Stimulated activated CD4-positive, alpha-beta T cell treated with anti-CD3 and anti-CD28 coated beads, Interleukin-15, amount 100 ng/mL, for 24 hours (primary cell): ENCODE results near the gene SLC29A2.
A peak's percentile ranks its signal among the peaks of the same experiment; 100 is the strongest.

Experiments used
- DNase-seq: peaks from one replicate; pipeline ENCODE4 v3.0.0-alpha.2; 2020

The SLC29A2 gene

DNA sequence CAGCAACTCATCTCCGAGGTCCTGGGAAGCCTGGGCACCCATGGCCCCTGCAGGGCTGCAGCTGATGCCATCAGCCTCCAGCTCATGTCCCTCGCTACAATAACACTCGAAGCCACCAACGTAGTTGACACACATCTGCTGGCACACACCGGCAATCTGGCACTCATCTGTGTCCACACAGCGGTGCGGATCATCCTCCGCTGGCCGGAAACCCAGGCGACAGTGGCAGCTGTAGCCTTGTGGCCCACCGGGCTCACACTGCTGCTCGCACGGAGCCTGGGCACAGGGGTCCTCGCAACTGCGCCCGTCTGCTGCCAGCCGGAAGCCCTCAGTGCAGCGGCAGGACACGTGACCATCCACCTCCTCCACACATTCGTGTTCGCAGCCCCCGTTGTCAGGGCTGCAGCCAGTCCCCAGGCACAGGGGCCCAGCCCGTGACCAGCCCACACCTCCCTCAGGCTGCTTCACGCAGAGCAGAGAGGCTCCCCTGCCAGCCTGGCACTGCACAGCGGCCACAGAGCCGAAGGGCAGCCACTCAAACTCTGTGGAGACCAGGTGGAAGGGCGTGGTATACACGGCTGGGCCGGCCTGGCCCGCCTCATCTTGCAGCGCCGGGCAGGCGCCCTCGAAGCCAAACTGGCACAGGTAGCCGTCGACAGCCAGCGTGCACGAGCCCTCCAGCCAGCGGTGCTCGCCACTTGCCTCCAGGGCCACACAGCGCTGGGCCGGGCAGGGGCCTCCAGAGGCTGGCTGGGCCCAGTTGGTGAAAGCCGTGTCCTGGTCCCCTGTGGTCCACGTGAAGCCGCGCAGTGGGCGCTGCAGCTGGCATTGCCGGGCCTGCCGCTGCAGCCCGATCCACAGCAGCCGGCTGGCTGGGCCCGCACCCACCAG, 55.4 kb downstream of the SLC29A2 start:
- DNase-seq: no peak

DNA sequence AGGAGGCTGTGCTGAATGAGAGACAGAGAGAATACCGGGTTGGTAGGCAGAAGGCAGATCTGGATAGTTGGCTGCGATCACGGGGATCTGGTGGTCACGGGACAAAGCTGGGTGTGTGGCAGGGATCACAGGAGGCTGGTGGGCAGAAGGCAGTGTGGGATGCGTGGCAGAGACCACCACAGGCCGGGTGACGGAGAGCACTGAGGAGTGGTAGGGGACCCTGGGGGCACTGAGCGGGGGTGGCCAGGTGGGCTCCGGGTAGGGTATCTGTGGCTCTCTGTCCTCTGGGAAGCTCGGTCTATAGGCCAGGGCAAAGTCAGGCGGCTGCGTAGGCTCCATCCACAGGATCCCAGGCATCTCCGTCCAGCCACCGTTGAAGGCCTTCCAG, 56.1 kb downstream of the SLC29A2 start:
- no peak for DNase-seq

DNA sequence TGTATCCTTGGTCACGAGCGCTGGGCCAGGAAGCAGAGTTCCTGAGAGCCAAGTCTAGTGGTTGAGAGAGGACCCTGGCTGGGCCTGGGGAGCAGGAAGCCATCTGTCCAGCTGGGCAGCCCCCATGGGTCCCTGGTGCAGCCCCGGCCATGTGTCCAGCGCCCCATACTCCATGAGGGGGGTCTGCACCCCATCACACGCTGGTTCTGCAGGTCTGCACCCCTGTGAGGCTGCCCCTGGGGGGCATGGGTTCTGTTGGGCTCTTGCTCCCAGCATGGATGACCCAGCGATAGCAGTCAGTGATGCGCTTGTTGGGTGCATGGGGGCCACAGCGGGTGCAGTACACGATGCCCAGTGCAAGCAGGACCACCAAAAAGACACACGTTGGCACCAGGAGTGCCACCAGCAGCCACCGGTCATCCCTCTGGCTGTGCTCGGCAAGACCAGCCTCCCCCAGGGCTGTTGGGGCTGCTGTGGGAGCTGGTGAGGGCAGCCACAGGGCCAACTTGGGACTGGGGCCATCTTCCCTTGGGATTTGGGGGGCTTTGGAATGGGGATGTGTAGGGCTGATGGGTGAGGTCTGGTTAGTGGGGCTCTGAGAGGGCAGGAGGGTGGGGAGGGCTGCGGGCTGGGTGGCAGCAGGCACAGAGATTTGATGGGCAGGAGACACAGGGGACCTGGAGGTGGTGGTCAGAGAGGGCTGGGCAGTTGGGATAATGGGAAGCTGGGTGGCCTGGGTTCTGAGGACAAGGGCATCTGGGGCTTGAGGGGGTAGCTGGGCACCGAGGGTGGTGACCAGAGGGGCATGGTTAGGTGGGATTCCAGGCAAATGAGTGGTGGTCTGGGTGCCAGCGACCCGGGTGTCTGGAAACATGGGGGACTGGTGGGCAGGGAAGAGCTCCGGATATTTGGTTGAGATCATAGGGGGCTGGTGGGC, 56.7 kb downstream of the SLC29A2 start:
- no peak for DNase-seq

DNA sequence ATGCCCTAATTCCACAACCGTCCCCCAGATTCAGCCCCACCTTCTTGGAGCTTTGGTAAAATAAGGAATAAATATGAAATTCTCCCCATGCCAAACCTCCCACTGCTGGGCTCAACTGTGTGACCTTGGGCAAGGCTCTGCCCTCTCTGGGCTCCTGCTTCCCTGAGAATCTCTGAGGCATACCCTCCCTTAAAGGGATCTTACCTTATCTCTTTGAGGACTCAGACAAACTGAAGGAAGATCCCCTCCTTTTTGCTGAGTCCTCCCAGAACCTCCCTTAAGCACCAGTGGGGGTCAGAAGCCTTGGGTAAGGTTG, 57.4 kb downstream of the SLC29A2 start:
- DNase-seq: no peak

DNA sequence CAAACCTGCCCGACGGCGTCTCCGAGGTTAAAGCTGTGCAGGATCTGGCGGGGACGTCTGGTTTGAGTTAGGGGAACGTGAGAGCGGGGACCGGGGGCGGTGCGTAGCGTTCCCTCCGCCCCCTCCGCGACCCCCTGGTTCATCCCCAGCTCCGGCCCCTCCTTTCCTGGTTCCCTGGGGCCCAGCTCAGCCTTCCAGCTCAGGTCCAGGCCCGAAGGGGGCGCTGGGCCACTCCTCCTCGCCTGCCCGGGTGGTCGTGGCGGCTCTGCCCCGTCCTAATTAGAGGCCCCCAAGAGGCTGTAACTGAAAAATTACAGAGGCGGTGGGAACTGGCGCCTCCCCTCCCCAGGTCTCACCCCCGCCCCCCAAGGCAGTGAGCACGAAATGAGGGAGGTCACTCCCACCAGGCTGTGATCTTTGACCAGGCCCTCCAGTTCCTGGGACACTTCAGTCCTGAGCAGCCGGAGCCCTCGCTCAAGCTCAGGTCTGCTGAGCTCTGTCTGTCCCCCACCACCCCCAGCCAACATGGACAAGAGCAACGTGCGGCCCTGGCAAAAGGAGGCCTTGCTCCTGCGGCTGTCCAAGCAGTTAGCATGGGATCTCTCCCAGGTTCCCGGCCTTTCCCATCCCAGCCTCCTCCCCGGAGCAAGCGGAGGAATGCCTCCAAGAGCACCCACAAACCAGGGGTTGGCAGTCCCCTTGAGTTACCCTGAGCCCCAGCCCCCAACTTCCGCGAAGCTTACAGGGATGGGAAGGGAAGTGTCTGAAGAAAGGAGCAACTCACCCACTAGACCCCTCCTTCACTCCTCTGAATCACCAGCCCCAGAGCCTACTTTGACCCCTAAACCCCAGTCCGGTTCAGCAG, 58.0 kb downstream of the SLC29A2 start:
- no peak for DNase-seq

DNA sequence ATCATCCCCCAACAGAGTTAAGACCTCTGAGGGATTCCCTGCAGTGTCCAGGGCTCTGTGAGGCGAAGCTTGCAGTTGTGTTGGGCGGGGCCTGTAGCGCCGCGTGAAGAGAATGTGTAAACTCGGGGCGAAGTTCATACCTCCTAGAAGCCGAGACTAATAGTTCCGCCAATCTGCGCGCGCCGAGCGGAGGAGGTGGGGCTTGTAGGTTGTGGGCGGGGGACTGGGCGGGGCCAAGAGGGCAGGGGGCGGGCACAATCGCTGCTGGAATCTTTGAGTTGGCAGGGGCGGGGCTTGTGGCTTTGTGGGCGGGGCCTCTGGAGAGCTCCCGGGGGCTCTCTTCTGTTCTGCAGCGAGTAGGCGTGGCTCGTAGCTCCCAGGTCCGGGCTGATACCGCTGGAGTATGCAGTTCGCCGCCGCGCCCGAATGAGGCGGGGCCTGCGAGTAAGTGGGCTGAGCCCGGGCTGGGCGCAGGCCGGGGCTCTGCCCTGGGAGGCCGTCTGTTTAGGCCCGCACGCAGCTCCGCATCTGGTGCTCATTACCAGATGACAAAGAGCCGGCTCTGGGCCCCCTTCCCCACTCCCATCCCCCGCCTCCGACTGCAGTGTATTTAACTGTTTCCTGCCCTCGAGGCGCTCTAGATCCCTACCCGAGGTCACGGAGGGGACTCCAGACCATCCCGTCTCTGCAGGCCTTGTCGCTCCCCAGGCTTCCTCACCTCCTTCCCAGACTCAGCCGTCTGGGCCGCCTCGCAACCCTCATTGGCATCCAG, 58.8 kb downstream of the SLC29A2 start:
- DNase-seq: peak; percentile 94
